ENCODE data around the gene PIF1. TPM values are rescaled to one million over a fixed set of nuclear protein-coding genes. Genes with fewer than 3 reads are reported as not detected.

PIF1 gene
- polyA plus RNA-seq, 3 donors: 8.7 to 19.8 (median 16.3) TPM

- peak; percentile 35 for DNase-seq
Measured at GRCh38 chr15:64775551-64776401, 49.7 kb downstream of the PIF1 start, which contains the start of gene RBPMS2. RBPMS2 (minus strand) TSS chr15:64775589; CDS start chr15:64775319, 270 bp downstream.

DNA sequence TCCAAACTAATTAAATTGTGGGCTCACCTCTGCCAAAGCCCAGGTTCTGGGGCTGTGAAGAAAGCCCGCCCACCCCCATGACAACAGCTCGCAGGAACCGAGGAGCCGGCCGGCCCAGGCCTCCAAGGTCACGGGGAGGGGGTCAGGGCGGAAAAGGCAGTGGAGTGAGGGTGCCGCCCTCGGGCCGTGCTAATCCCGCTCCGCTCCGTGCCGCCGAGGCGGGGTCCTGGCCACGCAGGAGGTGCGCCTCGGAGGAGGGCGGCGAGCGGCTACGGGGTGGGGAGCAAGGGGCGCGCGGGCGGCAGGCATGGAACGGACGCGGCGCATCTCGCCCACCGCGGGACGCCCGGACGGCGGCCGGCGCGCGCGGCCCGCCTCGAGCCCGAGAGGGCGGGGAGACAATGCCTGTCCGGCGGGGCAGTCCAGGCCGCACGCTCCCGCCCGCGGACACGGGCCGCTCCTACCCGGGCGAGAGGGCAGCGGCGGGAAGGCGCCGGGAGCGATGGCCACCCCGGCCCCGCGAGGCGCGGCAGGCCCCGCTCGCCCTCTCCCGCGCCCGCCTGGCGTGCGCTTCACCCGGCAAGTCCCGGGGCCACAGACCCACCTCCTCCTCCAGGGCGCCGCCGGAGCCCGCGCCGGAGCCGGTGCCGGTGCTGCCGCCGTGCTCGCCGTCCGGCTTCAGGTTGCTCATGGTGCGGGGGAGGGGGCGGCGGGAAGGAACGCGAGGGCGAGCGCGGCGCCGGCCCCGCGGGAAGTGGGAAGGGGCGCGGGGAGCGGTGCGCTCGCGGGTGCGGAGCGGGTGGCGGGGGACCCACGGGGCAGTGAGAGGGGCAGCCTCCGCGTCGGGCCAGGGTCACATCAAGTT is 50.6 kb downstream of the PIF1 start:
- DNase-seq: no peak

- DNase-seq: no peak
Measured at GRCh38 chr15:64774037-64774628, 51.3 kb downstream of the PIF1 start.

GRCh38 chr15:64773606-64774005 is 51.8 kb downstream of the PIF1 start:
- DNase-seq: no peak

DNA sequence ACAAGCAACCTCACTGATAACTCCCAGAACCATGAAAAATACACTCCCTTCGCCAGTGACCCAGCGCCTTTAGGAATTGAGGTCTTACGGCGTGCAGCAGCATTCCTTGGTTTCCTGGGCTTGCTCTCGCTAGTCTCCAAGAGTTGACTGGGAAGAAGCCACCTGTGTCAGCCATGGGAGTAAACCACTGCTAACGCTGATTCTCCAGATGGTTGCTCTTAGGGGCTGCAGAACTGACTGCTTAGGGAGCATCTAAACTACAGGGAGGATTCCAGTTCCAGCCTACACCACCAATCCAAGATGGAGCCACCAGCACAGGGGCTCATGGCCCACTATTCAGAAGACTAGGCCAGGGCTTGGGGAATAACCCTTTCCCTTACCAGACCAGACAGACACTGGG is 52.5 kb downstream of the PIF1 start:
- no peak for DNase-seq

GRCh38 chr15:64772488-64772887 is 53.0 kb downstream of the PIF1 start:
- DNase-seq: no peak

DNA sequence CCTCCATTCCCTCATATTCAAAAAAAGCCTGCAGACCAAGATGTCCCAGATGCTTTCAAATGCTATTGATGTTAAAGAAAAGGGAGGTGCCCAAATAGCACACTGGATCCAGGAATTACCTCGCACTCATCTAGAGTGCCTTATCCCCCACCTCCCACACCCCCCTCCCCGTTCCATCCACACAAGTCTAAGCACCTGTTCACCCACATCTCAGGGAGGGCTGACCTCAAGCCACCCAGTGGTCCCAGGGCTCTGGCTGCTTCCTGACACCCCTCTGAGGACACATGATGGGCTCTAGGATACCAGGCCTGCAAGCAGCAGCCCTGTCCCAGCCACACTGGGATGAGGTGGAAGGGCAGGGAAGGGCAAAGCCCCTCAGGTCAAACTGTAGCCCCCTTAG is 54.8 kb downstream of the PIF1 start:
- DNase-seq: no peak

DNA sequence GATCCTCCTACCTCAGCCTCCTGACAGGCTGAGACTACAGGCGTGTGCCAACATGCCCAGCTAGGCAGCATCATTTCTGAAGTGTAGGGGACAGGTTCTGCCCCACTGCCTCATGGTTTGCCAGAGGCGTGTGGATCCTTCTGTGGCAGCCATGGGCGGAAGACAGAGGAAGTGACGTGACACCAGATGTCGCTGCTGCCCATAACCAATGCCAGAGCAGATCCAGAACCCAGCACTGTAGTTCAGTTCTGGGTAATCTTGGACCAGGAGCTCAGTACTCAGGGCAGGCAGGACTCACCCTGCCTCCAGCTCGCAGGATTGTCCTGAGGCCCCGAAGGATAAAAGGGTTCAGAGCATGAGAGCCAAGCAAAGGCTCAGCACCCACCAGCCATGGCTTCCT is 58.2 kb downstream of the PIF1 start:
- no peak for DNase-seq

GRCh38 chr15:64766058-64766457 is 59.4 kb downstream of the PIF1 start:
- no peak for DNase-seq

Other genes with a start within 250 kb of the PIF1 start
- 10 to 100 TPM; 11.1 to 13.8 (median 13.2) TPM for gene RBPMS2, start 50.1 kb downstream of the PIF1 start, polyA plus RNA-seq (ENCODE audit: insufficient read length in 3 of 3)
- gene PLEKHO2, start 16.3 kb upstream of the PIF1 start, polyA plus RNA-seq (ENCODE audit: insufficient read length in 3 of 3): 10 to 100 TPM; 18.1 to 21.3 (median 18.3) TPM
- 1 to 10 TPM; 5.1 to 10.0 (median 7.8) TPM for gene ANKDD1A, start 86.3 kb upstream of the PIF1 start, polyA plus RNA-seq (ENCODE audit: insufficient read length in 3 of 3)
- 100 to 1,000 TPM; 103 to 115 (median 105) TPM for gene SPG21, start 164.3 kb upstream of the PIF1 start, polyA plus RNA-seq (ENCODE audit: insufficient read length in 3 of 3)
- 10 to 100 TPM; 11.7 to 16.9 (median 15.8) TPM for gene MTFMT, start 204.0 kb upstream of the PIF1 start, polyA plus RNA-seq (ENCODE audit: insufficient read length in 3 of 3)
- 10 to 100 TPM; 10.5 to 14.1 (median 13.3) TPM for gene SLC51B, start 219.7 kb upstream of the PIF1 start, polyA plus RNA-seq (ENCODE audit: insufficient read length in 3 of 3)
- gene RASL12, start 242.3 kb upstream of the PIF1 start, polyA plus RNA-seq (ENCODE audit: insufficient read length in 3 of 3): 1 to 10 TPM; 6.2 to 8.2 (median 7.2) TPM

Measured in renal pelvis (tissue), 4 donors.